ENCODE measurements around the gene TMC6. TPM values are rescaled to one million over a fixed set of nuclear protein-coding genes. Genes with fewer than 3 reads are reported as not detected.

Gene TMC6
- total and polyA plus RNA-seq, 8 donors: 15.6 to 61.2 (median 25.5) TPM

- H3K4me1 ChIP-seq: peaks cover 0 to 8% (median 8%) of the 10 kb centered on the region in 3 donors
- no peaks in the 10 kb centered on the region for H3K27me3 ChIP-seq
- H3K36me3 ChIP-seq: peaks cover 0 to 8% (median 0%) of the 10 kb centered on the region in 3 donors
- TF ChIP-seq CTCF (IDR thresholded peaks at IDR 0.05): no peak
- no peak for ATAC-seq
- H3K27ac ChIP-seq: no peak overlapping the region
- no peak for DNase-seq
- intact Hi-C loops (cut with DNase I): no loop called here
- 86 to 88% methylated on average over 37 to 39 of the region's 39 CpGs for WGBS, 2 donors
- H3K4me3 ChIP-seq: no peak overlapping the region
- no peak for FAIRE-seq
- H3K9me3 ChIP-seq: no peaks in the 10 kb centered on the region
These were observed 3.2 kb downstream of the TMC6 start for GRCh38 chr17:78125138-78125913.

GRCh38 chr17:78124836-78125137, 3.8 kb downstream of the TMC6 start:
- peak in 1 of 6 donors; percentile 77 for DNase-seq
- peaks cover 0 to 8% (median 8%) of the 10 kb centered on the region in 3 donors for H3K4me1 ChIP-seq
- peaks cover 0 to 8% (median 0%) of the 10 kb centered on the region in 3 donors for H3K36me3 ChIP-seq
- H3K9me3 ChIP-seq: no peaks in the 10 kb centered on the region
- TF ChIP-seq CTCF (IDR thresholded peaks at IDR 0.05): no peak
- H3K27ac ChIP-seq: no peak overlapping the region
- intact Hi-C loops (cut with DNase I): loop anchor here in 2 of 3 donors (5.0 kb wide), 2 partner anchors 48 to 53 kb away; no protein-coding TSS in a partner anchor
- no peak overlapping the region for H3K4me3 ChIP-seq
- H3K27me3 ChIP-seq: no peaks in the 10 kb centered on the region
- no peak for FAIRE-seq
- no peak for ATAC-seq
- 84 to 85% methylated on average over 9 to 12 of the region's 12 CpGs for WGBS, 2 donors

- peaks cover 0 to 8% (median 0%) of the 10 kb centered on the region in 3 donors for H3K36me3 ChIP-seq
- 89 to 91% methylated on average over 30 of the region's 30 CpGs for WGBS, 2 donors
- H3K4me3 ChIP-seq: no peak overlapping the region
- intact Hi-C loops (cut with DNase I): loop anchor here in 2 of 3 donors (5.0 kb wide), 2 partner anchors 48 to 53 kb away; no protein-coding TSS in a partner anchor
- ATAC-seq: no peak
- no peak overlapping the region for H3K27ac ChIP-seq
- no peak for TF ChIP-seq CTCF (IDR thresholded peaks at IDR 0.05)
- no peak for FAIRE-seq
- no peaks in the 10 kb centered on the region for H3K27me3 ChIP-seq
- DNase-seq: peak in 2 of 6 donors; percentile 56 to 73
- H3K9me3 ChIP-seq: no peaks in the 10 kb centered on the region
- H3K4me1 ChIP-seq: peaks cover 0 to 3% (median 3%) of the 10 kb centered on the region in 3 donors
These were observed 4.3 kb downstream of the TMC6 start for GRCh38 chr17:78124081-78124835.

GRCh38 chr17:78123258-78123929, 5.2 kb downstream of the TMC6 start:
- H3K36me3 ChIP-seq: peaks cover 0 to 8% (median 0%) of the 10 kb centered on the region in 3 donors
- TF ChIP-seq CTCF (IDR thresholded peaks at IDR 0.05): no peak
- ATAC-seq (no peak), FAIRE-seq (no peak), DNase-seq (no peak)
- no peaks in the 10 kb centered on the region for H3K4me1 ChIP-seq
- H3K27me3 ChIP-seq: no peaks in the 10 kb centered on the region
- no peaks in the 10 kb centered on the region for H3K9me3 ChIP-seq
- intact Hi-C loops (cut with DNase I): loop anchor here in 2 of 3 donors (5.0 kb wide), 2 partner anchors 49 to 54 kb away; no protein-coding TSS in a partner anchor
- H3K4me3 ChIP-seq: no peak overlapping the region
- 95% methylated on average over 5 of the region's 5 CpGs for WGBS, 2 donors
- H3K27ac ChIP-seq: no peak overlapping the region
